Liver (tissue), 9 donors: ENCODE measurements around the gene DNAJB11. TPM values are rescaled to one million over a fixed set of nuclear protein-coding genes. Genes with fewer than 3 reads are reported as not detected.

Source experiments
- DNase-seq: peaks from one replicate; pipeline ENCODE4 v3.0.0-alpha.2; 2017; ENCODE audit warnings: low spot score
- H3K27ac ChIP-seq, 2 donors: one replicate each; pipeline ENCODE4 v1.7.0; 2013; ENCODE audit warnings: inconsistent platforms in 2 of 2, low read length in 2 of 2, control low read depth in 1 of 2, low read depth in 1 of 2, mild to moderate bottlenecking in 1 of 2
- H3K27me3 ChIP-seq, 4 donors: one replicate each; pipeline versions ENCODE4 v1.6.1 to v1.7.0; 2013; ENCODE audit warnings: low read length in 3 of 4, inconsistent platforms in 1 of 4, mild to moderate bottlenecking in 1 of 4, moderate library complexity in 1 of 4; ENCODE audit not compliant: control insufficient read depth in 4 of 4, insufficient read depth in 4 of 4
- H3K36me3 ChIP-seq, 4 donors: one replicate each; pipeline versions ENCODE4 v1.6.1 to v1.7.0; 2013; ENCODE audit warnings: low read length in 3 of 4, mild to moderate bottlenecking in 3 of 4, low read depth in 1 of 4, moderate library complexity in 1 of 4; ENCODE audit not compliant: control insufficient read depth in 4 of 4, insufficient read depth in 3 of 4
- H3K4me1 ChIP-seq, 4 donors: one replicate each; pipeline versions ENCODE4 v1.6.1 to v1.7.0; 2013; ENCODE audit warnings: low read length in 3 of 4, mild to moderate bottlenecking in 3 of 4, moderate library complexity in 1 of 4; ENCODE audit not compliant: control insufficient read depth in 4 of 4, insufficient read depth in 4 of 4
- H3K4me3 ChIP-seq, 3 donors: one replicate each; pipeline versions ENCODE4 v1.6.1 to v1.7.0; 2013; ENCODE audit warnings: low read length in 3 of 3, control low read depth in 1 of 3, low read depth in 1 of 3, mild to moderate bottlenecking in 1 of 3
- H3K9ac ChIP-seq, 2 donors: one replicate each; pipeline ENCODE4 v1.7.0; 2013; ENCODE audit warnings: low read length in 2 of 2, mild to moderate bottlenecking in 2 of 2, moderate library complexity in 2 of 2, control low read depth in 1 of 2, low read depth in 1 of 2
- H3K9me3 ChIP-seq, 4 donors: one replicate each; pipeline versions ENCODE4 v1.6.1 to v1.7.0; 2013; ENCODE audit warnings: low read length in 3 of 4; ENCODE audit not compliant: control insufficient read depth in 4 of 4
- FOXA1 ChIP-seq: IDR thresholded peaks from 2 replicates; pipeline ENCODE4 v1.6.1; 2016; ENCODE audit warnings: antibody characterized with exemption
- HNF4G ChIP-seq: IDR thresholded peaks from 2 replicates; pipeline ENCODE4 v1.6.1; 2016; ENCODE audit warnings: antibody characterized with exemption
- JUND ChIP-seq, 2 donors: IDR thresholded peaks; 2 replicates each; pipeline ENCODE4 v1.6.1; 2016; ENCODE audit warnings: antibody characterized with exemption in 2 of 2
- NR2F2 ChIP-seq: IDR thresholded peaks from 2 replicates; pipeline ENCODE4 v1.6.1; 2016; ENCODE audit warnings: antibody characterized with exemption
- RAD21 ChIP-seq, 2 donors: IDR thresholded peaks; 2 replicates each; pipeline ENCODE4 v1.6.1; 2016; ENCODE audit warnings: antibody characterized with exemption in 2 of 2, mild to moderate bottlenecking in 2 of 2
- RXRA ChIP-seq, 2 donors: IDR thresholded peaks; 2 replicates each; pipeline ENCODE4 v1.6.1; 2017 to 2018; ENCODE audit warnings: antibody characterized with exemption in 2 of 2, mild to moderate bottlenecking in 1 of 2
- TAF1 ChIP-seq: conservative IDR thresholded peaks from 2 replicates; pipeline ENCODE4 v1.6.1; 2016; ENCODE audit warnings: antibody characterized with exemption, mild to moderate bottlenecking
- WGBS: extraction: QIAGEN DNeasy Blood & Tissue Kit; methylation state at CpG from one replicate; pipeline ENCODE4 v1.1.7; 2013; 5-methylcytosine and 5-hydroxymethylcytosine counted together
- polyA plus RNA-seq, 2 donors: library from polyadenylated mRNA; stranded (reverse) in 1 of 2; unstranded in 1 of 2; fragments of 200-250 nt in 1 of 2; fragments of >200 nt in 1 of 2; fragmentation: Nextera tagmentation in 1 of 2; extraction: Ambion mirVana in 1 of 2; gene quantifications; one replicate each; pipeline versions ENCODE4 v1.2.1 to v1.2.3, GENCODE V29; 2013 to 2015
- total RNA-seq, 2 donors: library from RNA; depleted of rRNA; stranded (reverse); fragments of >200 nt; gene quantifications; one replicate each; pipeline ENCODE4 v1.2.3, GENCODE V29; 2014
- TF ChIP-seq, protein P1 (sequence below): IDR thresholded peaks from 2 replicates; pipeline ENCODE4 v1.6.1; 2016; ENCODE audit warnings: antibody characterized with exemption, mild to moderate bottlenecking
- TF ChIP-seq, protein P2 (sequence below): fragments of 150-350 bp; IDR thresholded peaks from 2 replicates; pipeline ENCODE4 v1.5.1; 2017; ENCODE audit warnings: improper control_type of control experiment, low read depth, low read length; ENCODE audit not compliant: missing input control
- donor health status: healthy.
- donor health status: healthy.
- donor health status: healthy.
- donor health status: healthy.
- donor health status: healthy.

Gene DNAJB11
- total and polyA plus RNA-seq, 4 donors: 30.2 to 101 (median 56.0) TPM

DNA sequence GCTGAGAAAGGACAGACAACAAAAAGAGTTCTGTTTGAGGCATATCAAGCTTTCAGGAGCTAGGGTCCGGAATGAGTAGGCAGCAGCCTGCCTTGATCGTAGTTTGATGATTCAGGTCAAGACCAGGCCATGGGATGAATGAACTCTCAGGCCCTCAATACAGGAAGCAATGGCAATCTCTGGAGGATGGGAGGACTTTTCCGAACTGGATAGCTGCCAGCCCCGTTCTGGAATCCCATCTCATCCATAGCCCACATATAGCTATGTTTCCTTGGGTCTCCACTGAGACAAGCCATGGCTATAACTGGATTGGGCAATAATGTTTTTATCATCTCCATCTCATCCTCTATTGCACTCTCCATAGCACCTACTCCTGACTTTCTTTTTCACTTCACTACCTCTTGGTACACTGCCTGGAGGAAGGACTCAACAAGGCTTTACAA is 55.1 kb downstream of the DNAJB11 start:
- DNase-seq: no peak
- Histone ChIP-seq H3K27me3 (no peaks in the 10 kb centered on the region), H3K27ac (no peak overlapping the region), H3K9ac (no peak overlapping the region), H3K4me3 (no peak overlapping the region), H3K9me3 (no peaks in the 10 kb centered on the region), H3K36me3 (no peaks in the 10 kb centered on the region), H3K4me1 (peaks cover 0 to 7% (median 2%) of the 10 kb centered on the region in 4 donors)
- TF ChIP-seq RXRA (IDR thresholded peaks at IDR 0.05) (peak; percentile 52 to 81), HNF4G (no peak), NR2F2 (no peak)
- WGBS: 28% methylated on average over 4 of the region's 4 CpGs

DNA sequence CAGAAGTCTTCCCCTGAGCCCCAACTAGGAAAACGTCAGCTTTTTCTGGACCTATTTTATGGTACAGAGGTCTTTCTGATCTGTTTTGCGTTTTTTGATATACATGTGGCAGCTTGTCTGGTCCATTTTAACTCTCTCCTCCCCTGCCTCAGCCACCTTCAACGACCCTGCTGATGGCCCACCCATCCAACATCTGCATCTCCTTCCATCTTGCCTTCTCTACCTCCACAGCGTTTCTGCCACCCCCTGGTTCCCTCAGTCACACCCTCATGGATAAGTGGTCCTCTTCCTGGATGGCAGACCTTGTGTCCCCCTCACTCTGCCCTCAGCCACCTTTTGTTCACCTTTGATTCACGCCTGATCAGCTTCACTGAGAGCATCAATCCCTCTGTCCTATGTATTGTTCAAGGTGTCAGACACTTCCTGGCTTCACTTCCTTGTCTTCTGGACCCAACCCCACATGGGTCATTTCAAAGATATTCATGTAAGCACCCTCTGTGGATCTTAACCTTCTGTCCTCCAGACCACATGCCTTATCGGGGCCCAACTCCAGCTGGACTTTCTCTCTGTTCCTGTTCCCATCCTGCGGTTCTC is 55.8 kb downstream of the DNAJB11 start:
- Histone ChIP-seq H3K27ac (no peak overlapping the region), H3K36me3 (no peaks in the 10 kb centered on the region), H3K9ac (no peak overlapping the region), H3K4me1 (peaks cover 2 to 14% (median 5%) of the 10 kb centered on the region in 4 donors), H3K4me3 (no peak overlapping the region), H3K27me3 (no peaks in the 10 kb centered on the region), H3K9me3 (no peaks in the 10 kb centered on the region)
- 61% methylated on average over 7 of the region's 7 CpGs for WGBS
- DNase-seq: no peak
- TF ChIP-seq, protein P1, sequence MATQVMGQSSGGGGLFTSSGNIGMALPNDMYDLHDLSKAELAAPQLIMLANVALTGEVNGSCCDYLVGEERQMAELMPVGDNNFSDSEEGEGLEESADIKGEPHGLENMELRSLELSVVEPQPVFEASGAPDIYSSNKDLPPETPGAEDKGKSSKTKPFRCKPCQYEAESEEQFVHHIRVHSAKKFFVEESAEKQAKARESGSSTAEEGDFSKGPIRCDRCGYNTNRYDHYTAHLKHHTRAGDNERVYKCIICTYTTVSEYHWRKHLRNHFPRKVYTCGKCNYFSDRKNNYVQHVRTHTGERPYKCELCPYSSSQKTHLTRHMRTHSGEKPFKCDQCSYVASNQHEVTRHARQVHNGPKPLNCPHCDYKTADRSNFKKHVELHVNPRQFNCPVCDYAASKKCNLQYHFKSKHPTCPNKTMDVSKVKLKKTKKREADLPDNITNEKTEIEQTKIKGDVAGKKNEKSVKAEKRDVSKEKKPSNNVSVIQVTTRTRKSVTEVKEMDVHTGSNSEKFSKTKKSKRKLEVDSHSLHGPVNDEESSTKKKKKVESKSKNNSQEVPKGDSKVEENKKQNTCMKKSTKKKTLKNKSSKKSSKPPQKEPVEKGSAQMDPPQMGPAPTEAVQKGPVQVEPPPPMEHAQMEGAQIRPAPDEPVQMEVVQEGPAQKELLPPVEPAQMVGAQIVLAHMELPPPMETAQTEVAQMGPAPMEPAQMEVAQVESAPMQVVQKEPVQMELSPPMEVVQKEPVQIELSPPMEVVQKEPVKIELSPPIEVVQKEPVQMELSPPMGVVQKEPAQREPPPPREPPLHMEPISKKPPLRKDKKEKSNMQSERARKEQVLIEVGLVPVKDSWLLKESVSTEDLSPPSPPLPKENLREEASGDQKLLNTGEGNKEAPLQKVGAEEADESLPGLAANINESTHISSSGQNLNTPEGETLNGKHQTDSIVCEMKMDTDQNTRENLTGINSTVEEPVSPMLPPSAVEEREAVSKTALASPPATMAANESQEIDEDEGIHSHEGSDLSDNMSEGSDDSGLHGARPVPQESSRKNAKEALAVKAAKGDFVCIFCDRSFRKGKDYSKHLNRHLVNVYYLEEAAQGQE: no peak
- no peak for TF ChIP-seq TAF1
- TF ChIP-seq FOXA1: no peak
- TF ChIP-seq, protein P2, sequence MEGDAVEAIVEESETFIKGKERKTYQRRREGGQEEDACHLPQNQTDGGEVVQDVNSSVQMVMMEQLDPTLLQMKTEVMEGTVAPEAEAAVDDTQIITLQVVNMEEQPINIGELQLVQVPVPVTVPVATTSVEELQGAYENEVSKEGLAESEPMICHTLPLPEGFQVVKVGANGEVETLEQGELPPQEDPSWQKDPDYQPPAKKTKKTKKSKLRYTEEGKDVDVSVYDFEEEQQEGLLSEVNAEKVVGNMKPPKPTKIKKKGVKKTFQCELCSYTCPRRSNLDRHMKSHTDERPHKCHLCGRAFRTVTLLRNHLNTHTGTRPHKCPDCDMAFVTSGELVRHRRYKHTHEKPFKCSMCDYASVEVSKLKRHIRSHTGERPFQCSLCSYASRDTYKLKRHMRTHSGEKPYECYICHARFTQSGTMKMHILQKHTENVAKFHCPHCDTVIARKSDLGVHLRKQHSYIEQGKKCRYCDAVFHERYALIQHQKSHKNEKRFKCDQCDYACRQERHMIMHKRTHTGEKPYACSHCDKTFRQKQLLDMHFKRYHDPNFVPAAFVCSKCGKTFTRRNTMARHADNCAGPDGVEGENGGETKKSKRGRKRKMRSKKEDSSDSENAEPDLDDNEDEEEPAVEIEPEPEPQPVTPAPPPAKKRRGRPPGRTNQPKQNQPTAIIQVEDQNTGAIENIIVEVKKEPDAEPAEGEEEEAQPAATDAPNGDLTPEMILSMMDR: no peak
- no peak for TF ChIP-seq RAD21 (IDR thresholded peaks at IDR 0.05)

DNA sequence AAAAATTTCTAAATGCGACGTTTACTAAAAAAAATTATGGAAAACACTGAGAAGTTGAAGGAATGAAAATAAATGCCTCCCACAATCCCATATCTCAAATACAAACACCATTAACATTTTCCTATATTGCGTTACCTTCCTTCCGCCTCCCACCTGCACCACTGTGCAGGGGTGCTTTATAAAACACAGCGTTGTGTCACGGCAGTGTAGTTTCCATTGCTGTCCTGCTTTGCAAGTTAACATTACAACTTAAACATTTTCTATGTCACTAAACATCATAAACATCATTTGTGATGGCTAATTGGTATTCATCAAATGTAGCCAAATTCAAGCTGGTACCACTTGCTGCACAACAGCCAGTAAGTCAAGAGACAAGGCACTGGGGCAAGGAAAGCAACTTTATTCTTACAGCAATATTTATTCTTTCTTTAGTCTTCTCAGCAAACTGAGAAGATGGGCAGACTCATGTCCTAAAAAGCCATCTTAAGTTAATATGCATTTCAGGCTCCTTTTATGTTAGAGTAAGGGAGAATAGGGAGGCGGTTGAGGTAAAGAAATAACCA is 57.4 kb downstream of the DNAJB11 start:
- no peaks in the 10 kb centered on the region for H3K27me3 ChIP-seq
- H3K9me3 ChIP-seq: no peaks in the 10 kb centered on the region
- H3K4me1 ChIP-seq: peaks cover 5 to 20% (median 15%) of the 10 kb centered on the region in 4 donors
- WGBS: 91% methylated on average over 7 of the region's 7 CpGs
- no peak for TF ChIP-seq TAF1
- peak in 1 of 2 donors; percentile 18 for TF ChIP-seq JUND (IDR thresholded peaks at IDR 0.05)
- H3K9ac ChIP-seq: no peak overlapping the region
- no peak overlapping the region for H3K27ac ChIP-seq
- no peak for DNase-seq
- H3K4me3 ChIP-seq: no peak overlapping the region
- no peaks in the 10 kb centered on the region for H3K36me3 ChIP-seq
